SK-N-SH (cell line): ENCODE measurements around the gene JAZF1. TPM values are rescaled to one million over a fixed set of nuclear protein-coding genes. Genes with fewer than 3 reads are reported as not detected.

Source experiments
- CTCF ChIA-PET: fragments of 300-600, 350-600 bp; formaldehyde crosslinking; extraction: SDS; loops from one replicate; lab custom pipeline; 2021; lab: Yijun Ruan, JAX
- POLR2A ChIA-PET: fragments of 350-600 bp; sonication (Branson Sonifier 250); formaldehyde crosslinking; extraction: SDS; loops from one replicate; lab custom pipeline; 2020; ENCODE audit warnings: antibody characterized with exemption, inconsistent platforms; lab: Yijun Ruan, JAX
- DNase-seq: peaks from one replicate; pipeline ENCODE4 v3.0.0; 2012
- H2AFZ ChIP-seq: fragments of 200-600 bp; sonication (generic); 2 replicates; pipeline ENCODE4 v1.8.1; 2016; ENCODE audit warnings: antibody characterized with exemption, mild to moderate bottlenecking, low read depth
- H3F3A ChIP-seq: fragments of 200-600 bp; sonication (generic); replicated peaks from 2 replicates; pipeline ENCODE3; 2016; ENCODE audit warnings: antibody characterized with exemption, mild to moderate bottlenecking; ENCODE audit not compliant: insufficient read depth
- H3K27ac ChIP-seq, 2 experiments: fragments of 200-500 bp in 1 of 2; fragments of 200-600 bp in 1 of 2; sonication (Bioruptor generic) in 1 of 2; sonication (generic), shearing (Covaris generic) in 1 of 2; 2 replicates each; pipeline versions ENCODE4 v1.5.1 to v1.6.1; 2014 to 2016; ENCODE audit warnings: low read depth in 2 of 2, inconsistent platforms in 1 of 2, low read length in 1 of 2, mild to moderate bottlenecking in 1 of 2, mixed read lengths in 1 of 2
- H3K27me3 ChIP-seq: fragments of 200-600 bp; sonication (generic), shearing (Covaris generic); 2 replicates; pipeline ENCODE4 v1.6.1; 2016; ENCODE audit warnings: mixed run types; ENCODE audit not compliant: insufficient read depth
- H3K36me3 ChIP-seq, 2 experiments: fragments of 200-500 bp in 1 of 2; fragments of 200-600 bp in 1 of 2; sonication (Bioruptor generic) in 1 of 2; sonication (generic) in 1 of 2; replicated peaks in 1 of 2; 2 replicates each; pipeline versions ENCODE3 to v1.5.1; 2014 to 2016; ENCODE audit warnings: low read length in 1 of 2, mild to moderate bottlenecking in 1 of 2; ENCODE audit not compliant: insufficient read depth in 2 of 2, control insufficient read depth in 1 of 2
- H3K4me1 ChIP-seq, 2 experiments: fragments of 200-500 bp in 1 of 2; fragments of 200-600 bp in 1 of 2; sonication (Bioruptor generic) in 1 of 2; sonication (generic), shearing (Covaris generic) in 1 of 2; 2 replicates each; pipeline versions ENCODE4 v1.5.1 to v1.6.1; 2014 to 2016; ENCODE audit warnings: low read depth in 1 of 2, low read length in 1 of 2, mixed run types in 1 of 2; ENCODE audit not compliant: insufficient read depth in 2 of 2, control insufficient read depth in 1 of 2
- H3K4me2 ChIP-seq: fragments of 200-600 bp; sonication (generic), shearing (Covaris generic); 2 replicates; pipeline ENCODE4 v1.6.1; 2017; ENCODE audit warnings: mixed run types
- H3K4me3 ChIP-seq, 2 experiments: fragments of 200-500 bp in 1 of 2; fragments of 200-600 bp in 1 of 2; sonication (Bioruptor generic) in 1 of 2; sonication (generic), shearing (Covaris generic) in 1 of 2; 2 replicates each; pipeline versions ENCODE4 v1.5.1 to v1.8.1; 2014 to 2016; ENCODE audit warnings: low read depth in 2 of 2, inconsistent platforms in 1 of 2, low read length in 1 of 2, mild to moderate bottlenecking in 1 of 2, mixed read lengths in 1 of 2, moderate library complexity in 1 of 2
- H3K79me2 ChIP-seq: fragments of 200-600 bp; sonication (generic); 2 replicates; pipeline ENCODE4 v1.8.1; 2017; ENCODE audit warnings: mild to moderate bottlenecking; ENCODE audit not compliant: insufficient read depth
- H3K9ac ChIP-seq: fragments of 200-600 bp; sonication (generic); 2 replicates; pipeline ENCODE4 v1.6.1; 2017; ENCODE audit warnings: mixed run types
- H3K9me2 ChIP-seq: fragments of 200-600 bp; sonication (generic); 2 replicates; pipeline ENCODE4 v1.6.1; 2017; ENCODE audit warnings: mixed run types
- H3K9me3 ChIP-seq: fragments of 200-600 bp; sonication (generic); 2 replicates; pipeline ENCODE4 v1.6.1; 2017; ENCODE audit warnings: mixed run types, mild to moderate bottlenecking, moderate library complexity
- H4K20me1 ChIP-seq: fragments of 200-600 bp; sonication (generic); 2 replicates; pipeline ENCODE4 v1.6.1; 2017; ENCODE audit warnings: mild to moderate bottlenecking, mixed run types; ENCODE audit not compliant: insufficient read depth
- CHD2 ChIP-seq: fragments of 150-350 bp; IDR thresholded peaks from 2 replicates; pipeline ENCODE4 v1.6.1; 2018; ENCODE audit warnings: low read length; ENCODE audit not compliant: partially characterized antibody
- FOSL2 ChIP-seq: IDR thresholded peaks from 2 replicates; pipeline ENCODE4 v1.4.0; 2012; ENCODE audit warnings: low read depth, mild to moderate bottlenecking, moderate library complexity, borderline replicate concordance
- FOXM1 ChIP-seq: IDR thresholded peaks from 2 replicates; pipeline ENCODE4 v1.4.0; 2012; ENCODE audit warnings: low read depth, mild to moderate bottlenecking
- JUND ChIP-seq: IDR thresholded peaks from 2 replicates; pipeline ENCODE4 v1.4.0; 2012
- PBX3 ChIP-seq: IDR thresholded peaks from 2 replicates; pipeline ENCODE4; 2012
- POLR2AphosphoS5 ChIP-seq: IDR thresholded peaks from 2 replicates; pipeline ENCODE4 v1.6.1; 2012; ENCODE audit warnings: low read depth, low read length
- RAD21 ChIP-seq: IDR thresholded peaks from 2 replicates; pipeline ENCODE4 v1.6.1; 2012; ENCODE audit warnings: mild to moderate bottlenecking, low read length
- RCOR1 ChIP-seq: fragments of 150-350 bp; IDR thresholded peaks from 2 replicates; pipeline ENCODE4 v1.6.1; 2017; ENCODE audit warnings: antibody characterized with exemption, low read length
- SMC3 ChIP-seq: IDR thresholded peaks from 2 replicates; pipeline ENCODE4 v1.6.1; 2012; ENCODE audit warnings: low read depth, low read length, improper control_type of control experiment
- TEAD4 ChIP-seq: IDR thresholded peaks from 2 replicates; pipeline ENCODE4 v1.4.0; 2012; ENCODE audit warnings: mild to moderate bottlenecking, borderline replicate concordance; ENCODE audit not compliant: insufficient read depth
- WGBS: methylation state at CpG from one replicate; pipeline ENCODE4 v1.1.6; 2017; ENCODE audit warnings: low lambda C conversion rate; 5-methylcytosine and 5-hydroxymethylcytosine counted together
- polyA plus RNA-seq, 3 experiments: library from polyadenylated mRNA; depleted of rRNA; stranded (reverse); fragments of >200 nt; gene quantifications; 2 replicates each; pipeline ENCODE4 v1.2.3, GENCODE V29; 2012
- TF ChIP-seq, protein P1 (sequence below): IDR thresholded peaks from 2 replicates; pipeline ENCODE4 v1.6.1; 2012; ENCODE audit warnings: mild to moderate bottlenecking, low read depth, low read length, moderate library complexity
- TF ChIP-seq, protein P2 (sequence below): IDR thresholded peaks from 2 replicates; pipeline ENCODE4 v1.4.0; 2012; ENCODE audit warnings: low read depth, borderline replicate concordance
- TF ChIP-seq, protein P3 (sequence below): IDR thresholded peaks from 2 replicates; pipeline ENCODE4 v1.4.0; 2012; ENCODE audit warnings: low read depth, borderline replicate concordance

The JAZF1 gene
- polyA plus RNA-seq, 1 of the 3 experiments (the other 2 are of a cell fraction), result 1.7 TPM

DNA sequence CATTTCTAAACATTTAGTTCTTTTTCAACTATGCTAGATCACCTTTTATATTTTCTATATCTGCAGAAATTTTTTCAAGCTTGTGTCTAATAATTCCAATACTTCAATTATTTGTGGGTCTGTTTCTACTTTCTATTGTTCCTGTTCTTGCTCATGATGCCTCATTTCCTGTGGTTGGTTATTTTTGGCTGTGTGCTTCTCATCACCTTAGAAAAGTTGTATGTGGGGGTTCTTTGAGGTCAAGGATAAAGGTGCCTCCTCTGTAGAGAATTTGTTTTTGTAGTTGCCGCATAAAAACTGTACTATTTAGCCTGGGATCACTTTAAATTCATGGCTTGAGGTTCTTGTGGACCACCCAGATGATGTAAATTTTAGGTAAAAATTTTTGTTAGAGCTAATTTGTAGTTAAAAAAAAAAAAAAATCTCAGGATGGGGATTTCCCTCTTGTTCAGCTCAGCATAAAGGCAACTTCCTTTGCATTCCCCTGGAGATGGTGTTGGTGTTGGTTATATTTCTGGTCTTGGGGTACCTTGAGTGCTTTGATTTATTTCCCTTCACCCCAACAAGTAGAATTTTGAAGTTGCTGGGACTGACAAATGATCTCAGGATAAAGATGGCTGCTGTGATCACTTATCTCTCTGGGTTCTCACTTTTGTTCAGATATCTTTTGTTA lies 27.0 kb upstream of the JAZF1 start (continued):
- TF ChIP-seq, protein P1, sequence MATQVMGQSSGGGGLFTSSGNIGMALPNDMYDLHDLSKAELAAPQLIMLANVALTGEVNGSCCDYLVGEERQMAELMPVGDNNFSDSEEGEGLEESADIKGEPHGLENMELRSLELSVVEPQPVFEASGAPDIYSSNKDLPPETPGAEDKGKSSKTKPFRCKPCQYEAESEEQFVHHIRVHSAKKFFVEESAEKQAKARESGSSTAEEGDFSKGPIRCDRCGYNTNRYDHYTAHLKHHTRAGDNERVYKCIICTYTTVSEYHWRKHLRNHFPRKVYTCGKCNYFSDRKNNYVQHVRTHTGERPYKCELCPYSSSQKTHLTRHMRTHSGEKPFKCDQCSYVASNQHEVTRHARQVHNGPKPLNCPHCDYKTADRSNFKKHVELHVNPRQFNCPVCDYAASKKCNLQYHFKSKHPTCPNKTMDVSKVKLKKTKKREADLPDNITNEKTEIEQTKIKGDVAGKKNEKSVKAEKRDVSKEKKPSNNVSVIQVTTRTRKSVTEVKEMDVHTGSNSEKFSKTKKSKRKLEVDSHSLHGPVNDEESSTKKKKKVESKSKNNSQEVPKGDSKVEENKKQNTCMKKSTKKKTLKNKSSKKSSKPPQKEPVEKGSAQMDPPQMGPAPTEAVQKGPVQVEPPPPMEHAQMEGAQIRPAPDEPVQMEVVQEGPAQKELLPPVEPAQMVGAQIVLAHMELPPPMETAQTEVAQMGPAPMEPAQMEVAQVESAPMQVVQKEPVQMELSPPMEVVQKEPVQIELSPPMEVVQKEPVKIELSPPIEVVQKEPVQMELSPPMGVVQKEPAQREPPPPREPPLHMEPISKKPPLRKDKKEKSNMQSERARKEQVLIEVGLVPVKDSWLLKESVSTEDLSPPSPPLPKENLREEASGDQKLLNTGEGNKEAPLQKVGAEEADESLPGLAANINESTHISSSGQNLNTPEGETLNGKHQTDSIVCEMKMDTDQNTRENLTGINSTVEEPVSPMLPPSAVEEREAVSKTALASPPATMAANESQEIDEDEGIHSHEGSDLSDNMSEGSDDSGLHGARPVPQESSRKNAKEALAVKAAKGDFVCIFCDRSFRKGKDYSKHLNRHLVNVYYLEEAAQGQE, result no peak
- TF ChIP-seq, protein P2, sequence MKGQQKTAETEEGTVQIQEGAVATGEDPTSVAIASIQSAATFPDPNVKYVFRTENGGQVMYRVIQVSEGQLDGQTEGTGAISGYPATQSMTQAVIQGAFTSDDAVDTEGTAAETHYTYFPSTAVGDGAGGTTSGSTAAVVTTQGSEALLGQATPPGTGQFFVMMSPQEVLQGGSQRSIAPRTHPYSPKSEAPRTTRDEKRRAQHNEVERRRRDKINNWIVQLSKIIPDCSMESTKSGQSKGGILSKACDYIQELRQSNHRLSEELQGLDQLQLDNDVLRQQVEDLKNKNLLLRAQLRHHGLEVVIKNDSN, result no peak
- TF ChIP-seq, all 33 proteins: peak for 5

DNA sequence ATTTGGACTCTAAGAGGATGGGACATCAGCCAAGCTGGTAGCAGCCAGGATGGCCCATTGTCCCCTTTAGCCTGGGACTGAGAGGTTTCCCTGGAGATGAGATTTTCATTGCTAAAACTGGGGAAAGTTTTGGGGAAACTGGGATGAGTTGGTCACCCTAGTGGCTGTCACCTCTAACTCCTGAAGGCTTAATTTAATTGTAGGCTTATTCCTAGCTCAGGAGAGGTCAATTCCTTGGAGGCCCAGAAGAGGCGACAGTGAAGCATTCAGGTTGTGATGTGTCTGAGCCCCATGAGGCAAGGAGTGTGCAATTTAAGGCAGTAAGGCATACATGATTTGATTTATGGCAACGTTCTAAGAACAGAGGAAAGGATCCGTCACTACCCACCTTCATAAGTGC lies 24.9 kb upstream of the JAZF1 start:
- no peak overlapping the region for H3K9ac ChIP-seq
- no peaks in the 10 kb centered on the region for H3K27me3 ChIP-seq
- H3K27ac ChIP-seq, result no peak overlapping the region
- ChIA-PET CTCF (interaction anchor here (1.2 to 2.9 kb wide), 3 partner anchors 17 to 109 kb away, joined by 3 to 6 read pairs (median 6); partner anchors contain the start of gene JAZF1), POLR2A (no interaction called here)
- no peak overlapping the region for H3K4me3 ChIP-seq
- H3K36me3 ChIP-seq, result no peaks in the 10 kb centered on the region
- no peaks in the 10 kb centered on the region for H3K79me2 ChIP-seq
- no peaks in the 10 kb centered on the region for H3F3A ChIP-seq
- no peak overlapping the region for H3K4me2 ChIP-seq
- peaks cover 0 to 2% of the 10 kb centered on the region in 2 experiments; a peak in 1 of 4 replicates for H3K4me1 ChIP-seq
- no peak overlapping the region for H2AFZ ChIP-seq
- WGBS, result 49% methylated on average over 3 of the region's 3 CpGs
- no peaks in the 10 kb centered on the region for H4K20me1 ChIP-seq
- no peak for DNase-seq
- TF ChIP-seq POLR2AphosphoS5, result no peak
- TF ChIP-seq SMC3, result no peak
- TF ChIP-seq PBX3, result no peak
- TF ChIP-seq CHD2, result no peak
- TF ChIP-seq RCOR1, result no peak
- TF ChIP-seq, protein P2, result no peak
- TF ChIP-seq RAD21, result no peak
- TF ChIP-seq, protein P3, sequence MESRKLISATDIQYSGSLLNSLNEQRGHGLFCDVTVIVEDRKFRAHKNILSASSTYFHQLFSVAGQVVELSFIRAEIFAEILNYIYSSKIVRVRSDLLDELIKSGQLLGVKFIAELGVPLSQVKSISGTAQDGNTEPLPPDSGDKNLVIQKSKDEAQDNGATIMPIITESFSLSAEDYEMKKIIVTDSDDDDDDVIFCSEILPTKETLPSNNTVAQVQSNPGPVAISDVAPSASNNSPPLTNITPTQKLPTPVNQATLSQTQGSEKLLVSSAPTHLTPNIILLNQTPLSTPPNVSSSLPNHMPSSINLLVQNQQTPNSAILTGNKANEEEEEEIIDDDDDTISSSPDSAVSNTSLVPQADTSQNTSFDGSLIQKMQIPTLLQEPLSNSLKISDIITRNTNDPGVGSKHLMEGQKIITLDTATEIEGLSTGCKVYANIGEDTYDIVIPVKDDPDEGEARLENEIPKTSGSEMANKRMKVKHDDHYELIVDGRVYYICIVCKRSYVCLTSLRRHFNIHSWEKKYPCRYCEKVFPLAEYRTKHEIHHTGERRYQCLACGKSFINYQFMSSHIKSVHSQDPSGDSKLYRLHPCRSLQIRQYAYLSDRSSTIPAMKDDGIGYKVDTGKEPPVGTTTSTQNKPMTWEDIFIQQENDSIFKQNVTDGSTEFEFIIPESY, result no peak
- TF ChIP-seq TEAD4, result no peak
- no peak for TF ChIP-seq FOXM1
- no peak for TF ChIP-seq FOSL2
- TF ChIP-seq JUND, result no peak
- H3K9me2 ChIP-seq, result no peaks in the 10 kb centered on the region
- H3K9me3 ChIP-seq, result 0 out of 2 replicates have a peak, but pooled peaks cover 7% of the 10 kb centered on the region
